ENCODE results near the gene SYT1. TPM values are rescaled to one million over a fixed set of nuclear protein-coding genes. Genes with fewer than 3 reads are reported as not detected.

The SYT1 gene
- total and polyA plus RNA-seq, 2 of the 8 experiments (the other 6 are each of a cell fraction or from before 2014, with no cell fraction given), result 11.0 to 34.6 TPM

DNA sequence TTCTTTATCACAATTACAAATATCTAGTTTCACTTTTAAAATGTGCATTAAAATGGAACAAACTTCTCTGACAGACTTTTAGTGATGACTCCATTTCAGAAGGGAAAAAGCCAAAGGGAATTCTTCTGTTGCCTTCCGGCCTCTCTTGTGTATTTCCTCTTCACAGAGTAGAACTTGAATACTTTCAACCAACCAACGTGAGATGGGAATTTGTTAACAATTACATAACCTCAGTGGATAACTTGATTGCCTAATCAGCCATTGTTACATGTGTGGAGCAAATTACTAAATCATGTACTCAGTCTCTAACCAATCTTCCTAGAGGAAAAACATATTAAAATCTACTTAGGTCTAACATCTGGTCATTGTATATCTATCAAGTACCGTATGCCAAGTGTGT lies 291.1 kb downstream of the SYT1 start:
- H2AK5ac ChIP-seq (ENCODE audit: low read depth, low read length), result no peak overlapping the region
- no peak overlapping the region for H2BK5ac ChIP-seq (ENCODE audit: low read depth, low read length)
- H3K23ac ChIP-seq (ENCODE audit: insufficient read length), result no peak overlapping the region
- H4K8ac ChIP-seq (ENCODE audit: extremely low read depth, insufficient read depth, low read length), result no peak overlapping the region
- H3K14ac ChIP-seq (ENCODE audit: insufficient read length), result no peak overlapping the region
- no peaks in the 10 kb centered on the region; the same call in 1 of the 2 replicates for H3K23me2 ChIP-seq (ENCODE audit: low read depth, low read length)
- H3K18ac ChIP-seq (ENCODE audit: extremely low read depth, low read length), result no peak overlapping the region
- H3K9me3 ChIP-seq (ENCODE audit: insufficient read depth in 2 of 2, low read depth in 1 of 2, low read length in 1 of 2), result no peaks in the 10 kb centered on the region
- no peaks in the 10 kb centered on the region for H3K4me1 ChIP-seq (replicated peaks in 1 of 4; ENCODE audit: control insufficient read depth in 3 of 4, insufficient read depth in 4 of 4, low read length in 3 of 4)
- H3K27me3 ChIP-seq (replicated peaks in 1 of 4; ENCODE audit: control insufficient read depth in 3 of 4, extremely low read depth in 1 of 4, insufficient read depth in 3 of 4, low read length in 3 of 4), result no peaks in the 10 kb centered on the region
- FAIRE-seq, result no peak
- H2BK120ac ChIP-seq (replicated peaks; ENCODE audit: low read depth, low read length), result no peak overlapping the region
- no peak for TF ChIP-seq RBBP5 (IDR thresholded peaks at IDR 0.05; ENCODE audit: borderline replicate concordance, low read depth, low read length)
- no peak overlapping the region for H3K27ac ChIP-seq (ENCODE audit: low read depth, low read length)
- H2BK12ac ChIP-seq (ENCODE audit: low read depth, low read length), result no peak overlapping the region
- H3K4me3 ChIP-seq (ENCODE audit: extremely low read depth in 1 of 4, insufficient read depth in 2 of 4, low read depth in 3 of 4, low read length in 4 of 4), result no peak overlapping the region
- H4K20me1 ChIP-seq (replicated peaks in 1 of 2; ENCODE audit: control insufficient read depth in 1 of 2, insufficient read depth in 2 of 2, low read length in 2 of 2), result no peaks in the 10 kb centered on the region
- no peaks in the 10 kb centered on the region for H3K36me3 ChIP-seq (ENCODE audit: control insufficient read depth in 2 of 4, insufficient read depth in 4 of 4, low read length in 3 of 4)
- H3K79me2 ChIP-seq (ENCODE audit: control insufficient read depth in 1 of 2, insufficient read depth in 2 of 2, low read length in 2 of 2), result no peaks in the 10 kb centered on the region
- ChIA-PET CTCF (ENCODE audit: partially characterized antibody) (interaction anchor here (1.2 to 1.5 kb wide), 2 partner anchors 19 to 35 kb away, joined by 4 read pairs; no protein-coding TSS in a partner anchor), POLR2A (ENCODE audit: partially characterized antibody) (no interaction called here)
- H3K9ac ChIP-seq (replicated peaks in 1 of 4; ENCODE audit: extremely low read depth in 1 of 4, low read depth in 3 of 4, low read length in 3 of 4), result no peak overlapping the region
- no peak overlapping the region for H3K4me2 ChIP-seq (ENCODE audit: insufficient read depth in 1 of 2, low read depth in 2 of 2, low read length in 2 of 2)
- H3K56ac ChIP-seq (replicated peaks; ENCODE audit: insufficient read length, low read depth, low read length), result no peak overlapping the region
- no peaks in the 10 kb centered on the region for H3K79me1 ChIP-seq (ENCODE audit: low read depth, low read length)
- H3K4ac ChIP-seq (replicated peaks; ENCODE audit: insufficient read length, low read depth, low read length), result no peak overlapping the region
- no peak overlapping the region for H2BK15ac ChIP-seq (ENCODE audit: low read length)
- no peak overlapping the region for H2BK20ac ChIP-seq (ENCODE audit: low read length)
- H4K5ac ChIP-seq (ENCODE audit: insufficient read length, low read depth, low read length), result no peak overlapping the region
- no peak overlapping the region for H4K91ac ChIP-seq (replicated peaks; ENCODE audit: insufficient read length, low read length)
- H2AFZ ChIP-seq (ENCODE audit: low read length), result no peak overlapping the region
- no peak for DNase-seq (ENCODE audit: low read depth in 1 of 2, low spot score in 2 of 2)
- WGBS, 2 experiments (ENCODE audit: extremely low coverage in 1 of 2, insufficient coverage in 1 of 2, insufficient read length in 1 of 2, insufficient replicate concordance in 2 of 2, low coverage in 1 of 2, low lambda C conversion rate in 2 of 2, missing lambda C conversion rate in 1 of 2), result 88% methylated on average over 3 of the region's 3 CpGs; no CpG with 5 or more reads in 1 of the 2 experiments

All from H1 (cell line).